Stimulated activated CD4-positive, alpha-beta T cell treated with anti-CD3 and anti-CD28 coated beads, TNF-alpha, amount 100 ng/mL, for 1 hour (primary cell): Measurements from ENCODE around the gene GRIN2A.

Source experiments
- DNase-seq, 3 donors: peaks; one replicate each; pipeline ENCODE4 v3.0.0-alpha.2; 2020; ENCODE audit warnings: low read depth in 3 of 3, low spot score in 1 of 3

The GRIN2A gene

GRCh38 chr16:9868606-9869149 lies 313.6 kb downstream of the GRIN2A start:
- no peak for DNase-seq

- DNase-seq = no peak
These were observed 315.1 kb downstream of the GRIN2A start for GRCh38 chr16:9867176-9867575.

- no peak for DNase-seq
These were observed 317.8 kb downstream of the GRIN2A start for GRCh38 chr16:9864461-9864860.

DNA sequence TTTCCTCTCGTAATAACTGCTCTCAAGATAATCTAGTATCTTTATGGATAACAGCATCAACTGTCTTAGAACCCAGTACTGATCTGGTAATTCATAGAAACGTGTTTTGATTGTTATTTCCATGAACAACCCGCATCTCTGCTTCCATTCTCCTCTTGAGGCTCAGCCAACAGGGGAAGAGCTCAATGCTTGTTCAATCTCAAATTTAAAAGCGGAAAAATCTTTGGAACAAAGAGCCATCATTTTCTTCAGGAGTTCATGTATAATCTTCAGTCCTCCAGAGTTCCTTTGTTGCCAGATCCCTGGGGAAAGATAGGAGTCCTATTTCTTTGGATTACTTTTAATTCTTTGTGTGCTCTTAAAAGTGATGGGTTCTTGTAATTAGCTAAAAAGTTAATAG lies 319.9 kb downstream of the GRIN2A start:
- DNase-seq = no peak

GRCh38 chr16:9860876-9861275 lies 321.4 kb downstream of the GRIN2A start:
- DNase-seq = no peak

- no peak for DNase-seq
These were observed 322.4 kb downstream of the GRIN2A start for GRCh38 chr16:9859701-9860327.

DNA sequence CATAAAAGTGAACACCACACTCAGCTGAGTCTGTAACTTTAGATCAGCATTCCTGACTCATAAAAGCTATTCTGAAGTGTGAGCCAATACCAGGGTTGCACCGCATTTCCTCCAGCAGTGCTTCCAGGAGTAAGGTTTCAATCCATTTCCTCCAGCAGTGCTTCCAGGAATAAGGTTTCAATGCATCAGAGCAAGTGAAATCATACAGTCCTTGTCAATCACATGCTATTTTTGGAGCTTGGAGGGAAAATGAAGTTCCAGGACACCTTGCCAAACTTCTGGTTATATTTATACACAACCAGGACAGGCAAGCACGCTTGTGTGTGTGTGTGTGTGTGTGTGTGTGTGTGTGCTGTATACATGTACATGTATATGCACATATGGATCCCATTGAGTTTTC lies 327.6 kb downstream of the GRIN2A start:
- no peak for DNase-seq

DNA sequence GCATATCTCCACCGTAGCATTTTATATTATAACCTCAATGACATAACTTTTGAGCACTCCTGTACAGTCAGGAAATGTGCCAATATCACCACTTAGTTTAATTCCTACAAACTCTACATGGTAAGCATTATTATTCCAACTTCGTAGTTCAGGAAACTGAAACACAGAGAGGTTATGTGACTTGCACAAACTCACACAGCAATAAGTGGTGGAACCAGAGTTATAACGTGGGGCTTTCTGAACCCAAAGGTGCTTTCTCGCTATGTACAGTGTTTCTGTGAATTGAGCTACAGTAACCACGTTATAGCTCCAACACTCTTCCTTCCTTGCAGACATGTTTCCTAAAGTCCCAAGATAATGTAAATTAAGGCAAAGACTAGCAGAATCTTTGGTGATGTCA lies 330.2 kb downstream of the GRIN2A start:
- no peak for DNase-seq

GRCh38 chr16:9850817-9851216 lies 331.4 kb downstream of the GRIN2A start:
- no peak for DNase-seq

DNA sequence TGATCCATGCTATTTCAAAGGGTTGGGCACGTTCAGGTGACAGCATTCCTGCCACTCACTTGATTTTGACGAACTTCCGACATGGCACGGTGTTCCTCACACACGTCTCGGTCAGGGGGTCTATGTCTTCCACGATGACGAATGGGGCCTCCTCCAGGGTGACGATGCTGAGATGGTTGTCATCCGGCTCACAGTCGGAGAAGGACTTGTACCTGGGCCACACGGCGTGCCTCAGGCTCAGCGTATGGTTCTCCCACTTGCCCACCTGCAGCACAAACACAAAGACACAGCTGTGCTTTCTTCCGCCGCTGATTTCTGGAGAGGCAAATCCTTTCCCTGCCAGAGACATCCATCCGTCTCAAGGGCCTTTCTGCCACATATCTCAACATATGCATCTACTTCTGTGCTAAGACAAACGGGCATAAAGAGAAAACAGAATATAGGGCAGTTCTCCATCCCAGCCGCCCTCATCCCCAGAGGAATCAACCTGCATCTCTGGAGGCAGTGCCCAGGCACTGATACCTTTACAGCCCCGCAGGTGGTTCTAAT lies 332.5 kb downstream of the GRIN2A start:
- DNase-seq = no peak

- DNase-seq = no peak
These were observed 335.1 kb downstream of the GRIN2A start for GRCh38 chr16:9847146-9847545.

DNA sequence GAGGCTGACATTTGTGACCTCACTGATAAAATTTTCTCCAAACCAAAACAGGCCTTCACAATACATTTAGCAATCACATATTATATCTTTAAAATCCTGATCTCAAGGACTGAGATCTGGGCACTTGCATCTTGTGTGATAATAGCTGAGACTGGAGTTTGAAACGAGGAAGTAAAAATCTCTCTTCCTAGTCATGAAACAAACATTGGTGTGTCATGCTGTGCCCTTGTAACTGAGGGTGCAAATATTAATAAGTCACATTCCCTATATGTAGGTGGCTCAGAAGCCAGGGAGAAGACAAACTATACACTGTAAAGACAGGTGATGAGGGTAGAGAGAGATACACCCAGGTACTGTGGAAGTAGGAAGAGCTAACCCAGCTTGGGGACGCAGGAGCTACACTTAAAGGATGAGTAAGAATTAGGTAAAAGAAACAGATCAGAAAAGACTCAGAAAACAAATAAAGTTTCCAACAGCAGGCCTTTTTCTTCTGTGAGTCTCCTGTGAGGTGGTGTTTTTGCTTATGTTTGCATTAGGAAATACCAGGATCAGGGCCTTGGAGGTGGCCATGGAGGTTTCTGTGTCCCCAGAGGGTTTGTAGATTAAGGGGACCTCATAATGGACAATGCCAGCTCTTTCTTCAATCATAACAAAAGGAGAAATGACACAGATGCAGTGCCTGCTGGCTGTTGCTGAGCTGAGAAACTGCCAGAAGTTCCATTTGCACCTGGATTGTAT lies 335.7 kb downstream of the GRIN2A start:
- no peak for DNase-seq

GRCh38 chr16:9845661-9846361 lies 336.4 kb downstream of the GRIN2A start:
- DNase-seq = no peak

DNA sequence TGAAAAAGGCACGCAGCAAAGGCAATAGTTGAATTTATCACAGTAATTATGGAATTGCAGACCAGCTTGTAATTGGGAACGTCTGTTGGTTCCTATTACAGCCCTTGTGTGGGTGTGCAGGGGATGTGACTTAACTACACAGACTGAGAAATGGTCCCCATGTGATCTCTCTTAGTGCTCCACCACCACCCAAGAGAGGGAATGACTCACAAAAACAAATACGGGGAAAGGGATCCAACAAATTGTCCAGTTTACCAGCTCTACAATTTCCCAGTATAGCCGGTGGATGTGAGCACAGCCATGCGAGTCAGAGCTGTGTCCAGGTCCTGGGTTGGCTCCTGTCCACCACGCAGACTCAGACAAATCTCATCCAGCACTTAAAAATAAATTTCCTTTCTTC lies 337.9 kb downstream of the GRIN2A start:
- DNase-seq = no peak

- no peak for DNase-seq
These were observed 338.7 kb downstream of the GRIN2A start for GRCh38 chr16:9843424-9844018.

DNA sequence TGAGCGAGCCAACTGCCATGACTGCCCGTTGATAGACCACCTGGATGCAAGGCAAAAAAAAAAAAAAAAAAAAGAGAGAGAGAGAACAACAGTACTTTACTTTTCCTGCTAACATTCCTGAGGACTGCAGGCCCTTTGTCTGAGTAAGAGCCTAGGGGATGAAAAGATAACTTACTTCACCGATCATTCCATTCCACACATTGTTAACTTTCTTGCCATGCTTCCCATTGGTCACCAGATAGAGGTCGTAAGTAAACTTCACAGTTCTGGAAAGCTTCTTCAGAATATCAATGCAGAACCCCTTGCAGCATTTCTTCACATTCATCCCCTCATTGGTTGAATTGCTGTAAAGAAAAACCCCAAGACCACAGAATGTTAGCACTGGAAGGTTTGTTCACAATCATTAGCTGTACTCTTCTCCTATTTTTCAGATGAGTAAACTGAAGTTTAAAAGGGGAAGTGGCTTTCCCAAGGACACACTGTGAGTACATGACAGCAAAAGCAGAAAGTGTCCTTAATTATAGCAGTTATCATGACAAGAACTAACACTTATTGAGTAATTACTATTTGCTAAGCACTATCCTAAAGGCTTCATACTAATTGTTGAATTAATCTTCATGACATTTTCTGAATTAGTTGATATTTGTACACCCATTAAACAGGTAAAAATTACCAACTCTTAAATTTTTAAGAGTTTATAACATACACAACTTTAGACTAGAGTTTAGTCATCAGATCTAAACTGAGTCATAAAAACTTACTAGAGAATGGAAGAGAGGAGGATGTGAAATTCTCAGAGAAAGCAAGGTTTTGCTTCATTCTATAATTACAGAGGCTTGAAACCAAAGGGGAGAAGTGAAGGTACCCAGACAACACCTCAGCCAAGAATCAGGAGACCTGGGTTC lies 341.2 kb downstream of the GRIN2A start:
- DNase-seq = no peak

GRCh38 chr16:9837481-9837880 lies 344.7 kb downstream of the GRIN2A start:
- DNase-seq = no peak

DNA sequence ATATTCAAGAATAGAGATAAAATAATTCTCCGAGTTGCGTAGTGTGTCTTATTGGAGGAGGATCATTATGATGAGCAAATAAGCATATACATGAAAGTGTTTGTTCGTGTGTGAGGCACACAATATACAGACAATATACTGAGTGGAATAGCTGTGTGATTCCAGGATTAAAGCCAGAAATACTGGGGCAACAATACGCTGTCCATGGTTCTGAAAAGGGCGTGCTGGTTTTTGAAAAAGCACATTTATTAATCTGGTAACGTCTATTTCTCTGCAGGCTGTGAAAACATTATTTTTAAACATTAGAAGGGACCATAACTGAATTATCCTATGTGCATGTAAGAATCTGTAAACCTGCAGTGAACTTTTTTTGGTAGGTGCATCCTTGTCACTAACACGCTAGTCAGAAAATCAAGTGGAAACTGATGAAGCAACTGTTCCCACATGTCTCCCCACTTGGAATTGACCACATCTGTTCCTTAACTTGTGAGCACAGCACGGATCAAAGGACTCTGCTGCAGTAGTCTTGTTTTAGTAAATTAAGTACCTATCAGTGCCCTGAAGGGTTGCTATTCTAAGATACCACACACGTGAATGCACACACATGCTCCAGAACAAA lies 346.0 kb downstream of the GRIN2A start:
- no peak for DNase-seq

GRCh38 chr16:9827062-9827752 lies 355.0 kb downstream of the GRIN2A start:
- no peak for DNase-seq
